HepG2 (cell line): ENCODE measurements around the gene OGA. TPM values are rescaled to one million over a fixed set of nuclear protein-coding genes. Genes with fewer than 3 reads are reported as not detected.

Source experiments
- ATF1 ChIP-seq: IDR thresholded peaks from 2 replicates; pipeline ENCODE4 v1.6.1; 2016; ENCODE audit warnings: mild to moderate bottlenecking, control low read depth
- ATM ChIP-seq: fragments of 450-650 bp; IDR thresholded peaks from 2 replicates; pipeline ENCODE4 v1.7.1; 2017; ENCODE audit warnings: mild to moderate bottlenecking, borderline replicate concordance
- BCL6 ChIP-seq: IDR thresholded peaks from 2 replicates; pipeline ENCODE4 v1.6.1; 2016; ENCODE audit warnings: missing genetic modification reagents, missing compliant biosample characterization
- CERS6 ChIP-seq: sonication (generic); formaldehyde crosslinking; IDR thresholded peaks from 2 replicates; pipeline ENCODE4 v1.5.0; 2020; ENCODE audit warnings: missing genetic modification reagents
- CHCHD3 ChIP-seq: sonication (generic); formaldehyde crosslinking; IDR thresholded peaks from 2 replicates; pipeline ENCODE4 v1.8.0; 2022; ENCODE audit warnings: mild to moderate bottlenecking, missing genetic modification reagents, moderate library complexity
- EP300 ChIP-seq, 3 experiments: sonication (generic) in 1 of 3; formaldehyde crosslinking in 1 of 3; IDR thresholded peaks; 2 replicates each; pipeline versions ENCODE4 v1.5.1 to v1.6.1; 2011 to 2020; ENCODE audit warnings: low read depth in 2 of 3, low read length in 2 of 3, borderline replicate concordance in 1 of 3, improper control_type of control experiment in 1 of 3, mild to moderate bottlenecking in 1 of 3, missing genetic modification reagents in 1 of 3, moderate library complexity in 1 of 3
- PHF20 ChIP-seq: sonication (generic); formaldehyde crosslinking; IDR thresholded peaks from 2 replicates; pipeline ENCODE4 v1.5.0; 2020; ENCODE audit warnings: mild to moderate bottlenecking, missing genetic modification reagents
- PPARG ChIP-seq: conservative IDR thresholded peaks from 2 replicates; pipeline ENCODE4 v1.6.1; 2016; ENCODE audit warnings: missing biosample characterization, missing genetic modification reagents
- RORA ChIP-seq: sonication (generic); formaldehyde crosslinking; IDR thresholded peaks from 2 replicates; pipeline ENCODE4 v1.5.0; 2020; ENCODE audit warnings: mild to moderate bottlenecking, missing genetic modification reagents, moderate library complexity
- SKI ChIP-seq: fragments of 450-650 bp; IDR thresholded peaks from one replicate; pipeline ENCODE4 v1.6.1; 2018; ENCODE audit warnings: mild to moderate bottlenecking; ENCODE audit not compliant: partially characterized antibody
- SMARCC2 ChIP-seq: fragments of 450-650 bp; IDR thresholded peaks from 2 replicates; pipeline ENCODE4 v1.6.1; 2017; ENCODE audit warnings: antibody characterized with exemption, mild to moderate bottlenecking
- XBP1 ChIP-seq: sonication (generic); formaldehyde crosslinking; IDR thresholded peaks from 2 replicates; pipeline ENCODE4 v1.5.0; 2020; ENCODE audit warnings: missing genetic modification reagents
- ZBED4 ChIP-seq: sonication (generic); formaldehyde crosslinking; IDR thresholded peaks from 2 replicates; pipeline ENCODE4 v1.4.0; 2020; ENCODE audit warnings: missing genetic modification reagents, borderline replicate concordance
- ZBTB8A ChIP-seq: sonication (generic); formaldehyde crosslinking; IDR thresholded peaks from 2 replicates; pipeline ENCODE4 v1.4.0; 2020; ENCODE audit warnings: mild to moderate bottlenecking, low read depth, missing genetic modification reagents, borderline replicate concordance
- ZFP82 ChIP-seq: sonication (generic); formaldehyde crosslinking; IDR thresholded peaks from 2 replicates; pipeline ENCODE4 v1.5.1; 2020; ENCODE audit warnings: mild to moderate bottlenecking, missing genetic modification reagents, borderline replicate concordance
- ZFX ChIP-seq: sonication (generic); formaldehyde crosslinking; IDR thresholded peaks from 2 replicates; pipeline ENCODE4 v1.4.0; 2020; ENCODE audit warnings: mild to moderate bottlenecking, low read depth, missing genetic modification reagents, moderate library complexity
- ZNF597 ChIP-seq: sonication (generic); formaldehyde crosslinking; IDR thresholded peaks from 2 replicates; pipeline ENCODE4 v1.5.0; 2020; ENCODE audit warnings: missing genetic modification reagents
- ZNF839 ChIP-seq: sonication (generic); formaldehyde crosslinking; IDR thresholded peaks from 2 replicates; pipeline ENCODE4 v1.4.0; 2020; ENCODE audit warnings: missing genetic modification reagents, mild to moderate bottlenecking, borderline replicate concordance
- polyA plus RNA-seq, 8 experiments: library from polyadenylated mRNA; depleted of rRNA in 3 of 8; stranded (reverse) in 7 of 8; unstranded in 1 of 8; fragments of >200 nt; fragmentation: Illumina TruSeq in 4 of 8; extraction: Trizol in 4 of 8; gene quantifications; 2 replicates each; pipeline versions ENCODE4 v1.2.1 to v1.2.3, GENCODE V29; 2011 to 2016; ENCODE audit warnings: low read depth in 4 of 8, missing spikeins in 1 of 8, mixed read lengths in 1 of 8; ENCODE audit not compliant: insufficient read depth in 1 of 8
- total RNA-seq, 5 experiments: library from RNA; depleted of rRNA; stranded (reverse); fragments of >200 nt; fragmentation: Illumina TruSeq; extraction: Trizol; gene quantifications; 2 replicates each; pipeline ENCODE4 v1.2.3, GENCODE V29; 2016; ENCODE audit warnings: low read depth in 1 of 5
- TF ChIP-seq, protein P1 (sequence below): IDR thresholded peaks from 2 replicates; pipeline ENCODE4 v1.6.1; 2016; ENCODE audit warnings: low read depth, borderline replicate concordance

OGA gene
- total and polyA plus RNA-seq, 2 of the 13 experiments (the other 11 are each of a cell fraction or from before 2014, with no cell fraction given): 33.2 to 39.8 TPM

DNA sequence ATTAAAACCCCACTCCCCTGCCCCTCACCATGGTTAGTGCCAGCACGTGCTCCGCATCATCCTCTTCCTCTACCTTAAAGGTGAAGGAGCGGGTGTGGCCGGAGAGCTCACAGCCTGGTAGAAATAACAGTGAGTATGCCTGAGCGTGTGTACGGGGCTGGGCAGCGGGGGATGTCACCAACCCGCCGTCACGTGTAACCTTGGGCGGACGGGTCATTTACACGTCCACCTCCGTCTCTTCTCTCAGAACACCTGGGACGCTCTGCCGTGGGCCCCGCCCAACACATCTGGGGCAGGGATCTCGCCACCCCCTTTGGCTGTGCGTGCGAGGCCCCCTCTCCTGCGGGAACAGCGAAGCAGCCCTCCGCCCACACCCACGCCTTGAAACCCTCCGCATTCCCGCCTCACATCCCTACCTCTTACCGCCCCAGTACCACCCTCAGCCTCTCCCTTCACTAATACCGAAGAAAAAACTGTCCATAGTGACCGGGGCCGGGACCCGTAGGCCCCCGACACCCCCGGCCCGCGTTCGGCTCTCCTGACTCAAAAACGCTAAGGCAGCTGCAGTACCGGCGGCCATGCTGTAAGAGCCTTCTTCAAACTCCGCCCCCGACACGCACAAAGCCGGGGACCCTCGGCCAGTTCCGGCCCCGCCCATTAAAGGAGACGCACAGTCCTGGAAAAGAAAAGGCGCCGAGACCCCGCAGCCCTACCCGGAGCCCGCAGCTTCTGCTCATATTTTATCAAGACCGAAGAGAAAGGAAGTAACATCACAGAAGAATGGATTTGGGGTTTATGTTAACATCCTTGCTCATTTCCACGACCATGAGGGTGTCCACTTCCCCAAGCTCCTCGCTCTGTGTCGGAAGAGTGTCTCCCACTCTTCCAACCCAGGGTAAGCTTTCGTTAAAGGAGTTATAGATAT, 35.2 kb downstream of the OGA start, which contains the start of gene NPM3 (continued):
- no peak for TF ChIP-seq BCL6 (CRISPR knock-in tag)
- TF ChIP-seq ATM: no peak
- TF ChIP-seq ZNF597: no peak
- no peak for TF ChIP-seq RORA (CRISPR knock-in tag)
- TF ChIP-seq PHF20: peak; percentile 86
- no peak for TF ChIP-seq ZBED4 (CRISPR knock-in tag)
- no peak for TF ChIP-seq ZNF839 (CRISPR knock-in tag)
- no peak for TF ChIP-seq EP300 (IDR thresholded peaks at IDR 0.05; ENCODE audit: low read depth in 2 of 2, low read length in 2 of 2)
- no peak; the same call in 1 of the 2 replicates for TF ChIP-seq EP300 (CRISPR knock-in tag; IDR thresholded peaks at IDR 0.05; ENCODE audit: borderline replicate concordance)
- no peak for TF ChIP-seq CERS6 (CRISPR knock-in tag)
- TF ChIP-seq ATF1 (CRISPR knock-in tag): peak; percentile 92
- TF ChIP-seq ZFX: peak; percentile 41; the same call in 1 of the 2 replicates
- TF ChIP-seq, protein P1, sequence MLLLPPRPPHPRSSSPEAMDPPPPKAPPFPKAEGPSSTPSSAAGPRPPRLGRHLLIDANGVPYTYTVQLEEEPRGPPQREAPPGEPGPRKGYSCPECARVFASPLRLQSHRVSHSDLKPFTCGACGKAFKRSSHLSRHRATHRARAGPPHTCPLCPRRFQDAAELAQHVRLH: no peak
- TF ChIP-seq ZBTB8A (CRISPR knock-in tag): no peak
- TF ChIP-seq SMARCC2: no peak
- TF ChIP-seq XBP1 (CRISPR knock-in tag): no peak
- no peak for TF ChIP-seq CHCHD3
- TF ChIP-seq PPARG (CRISPR knock-in tag): no peak
- no peak for TF ChIP-seq ZFP82 (CRISPR knock-in tag)
- no peak for TF ChIP-seq SKI
